ENCODE results near the gene ASB9. TPM values are rescaled to one million over a fixed set of nuclear protein-coding genes. Genes with fewer than 3 reads are reported as not detected.
"Not testable (repeated sequence)": the region's sequence is repeated elsewhere in the genome, so short reads cannot be mapped to it uniquely, and the experiment has no call there.

Gene ASB9
- total RNA-seq, 2 donors from 2014 or later = 0.20 to 0.46 TPM

DNA sequence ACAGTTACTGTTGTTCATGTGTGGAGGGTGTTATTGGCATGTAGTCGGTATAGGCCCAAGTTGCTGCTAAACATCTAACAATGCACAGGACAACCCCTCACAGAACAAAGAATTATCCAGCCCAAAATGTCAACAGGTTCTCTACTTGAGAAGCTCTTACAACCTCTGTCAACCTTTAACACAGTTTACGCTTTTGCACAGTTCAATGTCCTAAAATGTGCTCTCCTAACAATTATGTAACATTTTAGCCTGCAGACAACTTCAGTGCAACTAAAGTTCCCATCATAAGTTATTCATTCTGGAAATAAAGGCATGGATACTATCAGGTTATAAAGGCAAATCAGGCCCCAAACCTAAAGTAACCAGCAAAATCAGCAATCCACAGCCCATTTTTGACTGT lies 66.2 kb downstream of the ASB9 start:
- H3K27me3 Mint-ChIP-seq (ENCODE audit: insufficient read depth) = peaks cover 3% of the 10 kb centered on the region
- peaks cover 39% of the 10 kb centered on the region for H3K9me3 Mint-ChIP-seq
- no peaks in the 10 kb centered on the region for H3K36me3 Mint-ChIP-seq (ENCODE audit: low read depth)
- no peak overlapping the region for H3K4me3 Mint-ChIP-seq
- no peaks in the 10 kb centered on the region for H3K4me1 Mint-ChIP-seq
- H3K27me3 ChIP-seq (ENCODE audit: control insufficient read depth, insufficient read depth, low read length, poor library complexity, severe bottlenecking) = no peaks in the 10 kb centered on the region
- WGBS, 2 experiments (ENCODE audit: insufficient coverage in 1 of 2, insufficient read length in 1 of 2) = 93% methylated on average over 1 of the region's 2 CpGs; no CpG with 5 or more reads in 1 of the 2 experiments
- no peak overlapping the region for H3K9ac ChIP-seq (ENCODE audit: extremely low read depth, low read length, poor library complexity, severe bottlenecking)
- no peaks in the 10 kb centered on the region for H3K4me1 ChIP-seq (ENCODE audit: control insufficient read depth, insufficient read depth, low read length)
- H3K9me3 ChIP-seq (ENCODE audit: control insufficient read depth, low read length) = no peaks in the 10 kb centered on the region
- H3K27ac Mint-ChIP-seq = no peak overlapping the region
- DNase-seq = no peak
- TF ChIP-seq, protein P1, sequence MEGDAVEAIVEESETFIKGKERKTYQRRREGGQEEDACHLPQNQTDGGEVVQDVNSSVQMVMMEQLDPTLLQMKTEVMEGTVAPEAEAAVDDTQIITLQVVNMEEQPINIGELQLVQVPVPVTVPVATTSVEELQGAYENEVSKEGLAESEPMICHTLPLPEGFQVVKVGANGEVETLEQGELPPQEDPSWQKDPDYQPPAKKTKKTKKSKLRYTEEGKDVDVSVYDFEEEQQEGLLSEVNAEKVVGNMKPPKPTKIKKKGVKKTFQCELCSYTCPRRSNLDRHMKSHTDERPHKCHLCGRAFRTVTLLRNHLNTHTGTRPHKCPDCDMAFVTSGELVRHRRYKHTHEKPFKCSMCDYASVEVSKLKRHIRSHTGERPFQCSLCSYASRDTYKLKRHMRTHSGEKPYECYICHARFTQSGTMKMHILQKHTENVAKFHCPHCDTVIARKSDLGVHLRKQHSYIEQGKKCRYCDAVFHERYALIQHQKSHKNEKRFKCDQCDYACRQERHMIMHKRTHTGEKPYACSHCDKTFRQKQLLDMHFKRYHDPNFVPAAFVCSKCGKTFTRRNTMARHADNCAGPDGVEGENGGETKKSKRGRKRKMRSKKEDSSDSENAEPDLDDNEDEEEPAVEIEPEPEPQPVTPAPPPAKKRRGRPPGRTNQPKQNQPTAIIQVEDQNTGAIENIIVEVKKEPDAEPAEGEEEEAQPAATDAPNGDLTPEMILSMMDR (conservative IDR thresholded peaks at IDR 0.05) = no peak
- no peaks in the 10 kb centered on the region for H3K36me3 ChIP-seq (ENCODE audit: control insufficient read depth, insufficient read depth, low read length)
- H3K4me3 ChIP-seq (ENCODE audit: low read length) = no peak overlapping the region
- no peak overlapping the region for H3K27ac ChIP-seq (ENCODE audit: low read depth, low read length)

DNA sequence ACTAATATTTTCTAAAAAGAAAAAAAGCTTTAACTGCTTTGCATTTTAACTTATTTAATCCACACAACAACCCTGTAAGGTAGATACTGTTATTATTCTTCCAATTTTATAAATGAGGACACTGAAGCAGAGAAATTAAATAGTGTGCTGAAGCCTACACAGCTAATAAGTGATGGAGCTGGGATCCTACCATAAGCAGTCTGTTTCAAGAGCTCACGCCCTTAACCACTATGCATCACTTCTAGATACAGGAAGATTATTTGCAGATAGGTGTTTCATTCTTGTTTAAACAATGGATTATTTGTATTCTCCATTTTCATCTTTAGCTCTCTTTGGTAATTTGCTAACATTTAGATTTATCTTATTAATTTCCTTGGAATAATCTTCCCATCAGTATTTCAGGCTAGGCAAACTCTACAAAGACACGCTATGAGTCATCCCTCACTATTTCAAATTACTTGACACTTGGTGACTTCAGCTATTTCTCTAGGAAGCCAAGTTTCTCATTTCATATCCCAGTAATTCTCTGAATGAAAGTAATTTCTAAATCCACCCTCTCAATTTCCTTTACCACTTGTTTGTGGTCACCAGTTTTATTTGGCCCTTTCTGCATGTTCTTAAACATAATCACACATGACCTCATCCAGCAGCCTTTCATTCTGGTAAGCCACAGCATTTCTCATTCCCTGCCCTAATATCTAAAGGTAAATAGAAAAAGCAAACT lies 67.3 kb downstream of the ASB9 start:
- no peak overlapping the region for H3K4me3 ChIP-seq (ENCODE audit: low read length)
- H3K27me3 Mint-ChIP-seq (ENCODE audit: insufficient read depth) = peaks cover 3% of the 10 kb centered on the region
- no peak overlapping the region for H3K27ac Mint-ChIP-seq
- H3K9ac ChIP-seq (ENCODE audit: extremely low read depth, low read length, poor library complexity, severe bottlenecking) = no peak overlapping the region
- no peaks in the 10 kb centered on the region for H3K9me3 ChIP-seq (ENCODE audit: control insufficient read depth, low read length)
- H3K27ac ChIP-seq (ENCODE audit: low read depth, low read length) = no peak overlapping the region
- no peaks in the 10 kb centered on the region for H3K27me3 ChIP-seq (ENCODE audit: control insufficient read depth, insufficient read depth, low read length, poor library complexity, severe bottlenecking)
- H3K4me3 Mint-ChIP-seq = no peak overlapping the region
- no peak for DNase-seq
- 98% methylated on average over 2 of the region's 2 CpGs; no CpG with 5 or more reads in 1 of the 2 experiments for WGBS, 2 experiments (ENCODE audit: insufficient coverage in 1 of 2, insufficient read length in 1 of 2)
- H3K36me3 ChIP-seq (ENCODE audit: control insufficient read depth, insufficient read depth, low read length) = no peaks in the 10 kb centered on the region
- H3K4me1 Mint-ChIP-seq = no peaks in the 10 kb centered on the region
- H3K4me1 ChIP-seq (ENCODE audit: control insufficient read depth, insufficient read depth, low read length) = no peaks in the 10 kb centered on the region
- TF ChIP-seq, protein P1 (conservative IDR thresholded peaks at IDR 0.05) = no peak
- peaks cover 38% of the 10 kb centered on the region for H3K9me3 Mint-ChIP-seq
- no peaks in the 10 kb centered on the region for H3K36me3 Mint-ChIP-seq (ENCODE audit: low read depth)

- no peaks in the 10 kb centered on the region for H3K4me1 ChIP-seq (ENCODE audit: control insufficient read depth, insufficient read depth, low read length)
- TF ChIP-seq, protein P1 (conservative IDR thresholded peaks at IDR 0.05) = no peak
- H3K4me3 ChIP-seq (ENCODE audit: low read length) = no peak overlapping the region
- H3K9ac ChIP-seq (ENCODE audit: extremely low read depth, low read length, poor library complexity, severe bottlenecking) = no peak overlapping the region
- Mint-ChIP-seq H3K27me3 (ENCODE audit: insufficient read depth) (peaks cover 3% of the 10 kb centered on the region), H3K9me3 (peaks cover 41% of the 10 kb centered on the region), H3K36me3 (ENCODE audit: low read depth) (no peaks in the 10 kb centered on the region), H3K4me3 (no peak overlapping the region), H3K27ac (no peak overlapping the region), H3K4me1 (no peaks in the 10 kb centered on the region)
- WGBS, 2 experiments (ENCODE audit: insufficient coverage in 1 of 2, insufficient read length in 1 of 2) = 80 to 90% methylated on average over 1 to 2 of the region's 2 CpGs
- no peaks in the 10 kb centered on the region for H3K27me3 ChIP-seq (ENCODE audit: control insufficient read depth, insufficient read depth, low read length, poor library complexity, severe bottlenecking)
- no peaks in the 10 kb centered on the region for H3K9me3 ChIP-seq (ENCODE audit: control insufficient read depth, low read length)
- no peaks in the 10 kb centered on the region for H3K36me3 ChIP-seq (ENCODE audit: control insufficient read depth, insufficient read depth, low read length)
- no peak overlapping the region for H3K27ac ChIP-seq (ENCODE audit: low read depth, low read length)
- DNase-seq = no peak
Observed at GRCh38 chrX:15200871-15201270, 69.0 kb downstream of the ASB9 start.

- H3K4me3 Mint-ChIP-seq; H3K9ac ChIP-seq (ENCODE audit: extremely low read depth, low read length, poor library complexity, severe bottlenecking); H3K4me1 ChIP-seq (ENCODE audit: control insufficient read depth, insufficient read depth, low read length); H3K36me3 Mint-ChIP-seq (ENCODE audit: low read depth); H3K27me3 ChIP-seq (ENCODE audit: control insufficient read depth, insufficient read depth, low read length, poor library complexity, severe bottlenecking); H3K27me3 Mint-ChIP-seq (ENCODE audit: insufficient read depth); H3K36me3 ChIP-seq (ENCODE audit: control insufficient read depth, insufficient read depth, low read length); DNase-seq; H3K9me3 ChIP-seq (ENCODE audit: control insufficient read depth, low read length); H3K4me3 ChIP-seq (ENCODE audit: low read length); H3K4me1 Mint-ChIP-seq; H3K27ac ChIP-seq (ENCODE audit: low read depth, low read length); H3K27ac Mint-ChIP-seq: not testable (repeated sequence)
- 82% methylated on average over 2 of the region's 2 CpGs; no CpG with 5 or more reads in 1 of the 2 experiments for WGBS, 2 experiments (ENCODE audit: insufficient coverage in 1 of 2, insufficient read length in 1 of 2)
- H3K9me3 Mint-ChIP-seq = peaks cover 45% of the 10 kb centered on the region
Observed at GRCh38 chrX:15198608-15199202, 71.2 kb downstream of the ASB9 start.
